Liver (tissue), 9 donors: ENCODE results near the gene MRC1. TPM values are rescaled to one million over a fixed set of nuclear protein-coding genes. Genes with fewer than 3 reads are reported as not detected.

Experiments used
- DNase-seq: peaks from one replicate; pipeline ENCODE4 v3.0.0-alpha.2; 2017; ENCODE audit warnings: low spot score
- H3K27ac ChIP-seq, 2 donors: one replicate each; pipeline ENCODE4 v1.7.0; 2013; ENCODE audit warnings: inconsistent platforms in 2 of 2, low read length in 2 of 2, control low read depth in 1 of 2, low read depth in 1 of 2, mild to moderate bottlenecking in 1 of 2
- H3K27me3 ChIP-seq, 4 donors: one replicate each; pipeline versions ENCODE4 v1.6.1 to v1.7.0; 2013; ENCODE audit warnings: low read length in 3 of 4, inconsistent platforms in 1 of 4, mild to moderate bottlenecking in 1 of 4, moderate library complexity in 1 of 4; ENCODE audit not compliant: control insufficient read depth in 4 of 4, insufficient read depth in 4 of 4
- H3K36me3 ChIP-seq, 4 donors: one replicate each; pipeline versions ENCODE4 v1.6.1 to v1.7.0; 2013; ENCODE audit warnings: low read length in 3 of 4, mild to moderate bottlenecking in 3 of 4, low read depth in 1 of 4, moderate library complexity in 1 of 4; ENCODE audit not compliant: control insufficient read depth in 4 of 4, insufficient read depth in 3 of 4
- H3K4me1 ChIP-seq, 4 donors: one replicate each; pipeline versions ENCODE4 v1.6.1 to v1.7.0; 2013; ENCODE audit warnings: low read length in 3 of 4, mild to moderate bottlenecking in 3 of 4, moderate library complexity in 1 of 4; ENCODE audit not compliant: control insufficient read depth in 4 of 4, insufficient read depth in 4 of 4
- H3K4me3 ChIP-seq, 3 donors: one replicate each; pipeline versions ENCODE4 v1.6.1 to v1.7.0; 2013; ENCODE audit warnings: low read length in 3 of 3, control low read depth in 1 of 3, low read depth in 1 of 3, mild to moderate bottlenecking in 1 of 3
- H3K9ac ChIP-seq, 2 donors: one replicate each; pipeline ENCODE4 v1.7.0; 2013; ENCODE audit warnings: low read length in 2 of 2, mild to moderate bottlenecking in 2 of 2, moderate library complexity in 2 of 2, control low read depth in 1 of 2, low read depth in 1 of 2
- H3K9me3 ChIP-seq, 4 donors: one replicate each; pipeline versions ENCODE4 v1.6.1 to v1.7.0; 2013; ENCODE audit warnings: low read length in 3 of 4; ENCODE audit not compliant: control insufficient read depth in 4 of 4
- EGR1 ChIP-seq, 2 donors: IDR thresholded peaks; 2 replicates each; pipeline ENCODE4 v1.6.1; 2016 to 2018; ENCODE audit warnings: antibody characterized with exemption in 2 of 2, low read depth in 2 of 2
- FOXA1 ChIP-seq: IDR thresholded peaks from 2 replicates; pipeline ENCODE4 v1.6.1; 2016; ENCODE audit warnings: antibody characterized with exemption
- FOXA2 ChIP-seq: IDR thresholded peaks from 2 replicates; pipeline ENCODE4 v1.6.1; 2016; ENCODE audit warnings: antibody characterized with exemption
- GABPA ChIP-seq, 2 donors: IDR thresholded peaks in 1 of 2; conservative IDR thresholded peaks in 1 of 2; 2 replicates each; pipeline ENCODE4 v1.6.1; 2016; ENCODE audit warnings: antibody characterized with exemption in 2 of 2, mild to moderate bottlenecking in 1 of 2, moderate library complexity in 1 of 2
- HNF4A ChIP-seq, 2 donors: conservative IDR thresholded peaks; 2 replicates each; pipeline ENCODE4 v1.6.1; 2016; ENCODE audit warnings: antibody characterized with exemption in 2 of 2, mild to moderate bottlenecking in 2 of 2
- HNF4G ChIP-seq: IDR thresholded peaks from 2 replicates; pipeline ENCODE4 v1.6.1; 2016; ENCODE audit warnings: antibody characterized with exemption
- JUND ChIP-seq, 2 donors: IDR thresholded peaks; 2 replicates each; pipeline ENCODE4 v1.6.1; 2016; ENCODE audit warnings: antibody characterized with exemption in 2 of 2
- MAX ChIP-seq: IDR thresholded peaks from 2 replicates; pipeline ENCODE4 v1.6.1; 2016; ENCODE audit warnings: antibody characterized with exemption
- NR2F2 ChIP-seq: IDR thresholded peaks from 2 replicates; pipeline ENCODE4 v1.6.1; 2016; ENCODE audit warnings: antibody characterized with exemption
- REST ChIP-seq: IDR thresholded peaks from 2 replicates; pipeline ENCODE4 v1.6.1; 2016; ENCODE audit warnings: antibody characterized with exemption, mild to moderate bottlenecking
- SP1 ChIP-seq: IDR thresholded peaks from 2 replicates; pipeline ENCODE4 v1.6.1; 2018; ENCODE audit warnings: antibody characterized with exemption, mild to moderate bottlenecking
- TAF1 ChIP-seq: conservative IDR thresholded peaks from 2 replicates; pipeline ENCODE4 v1.6.1; 2016; ENCODE audit warnings: antibody characterized with exemption, mild to moderate bottlenecking
- YY1 ChIP-seq: IDR thresholded peaks from 2 replicates; pipeline ENCODE4 v1.6.1; 2016; ENCODE audit warnings: antibody characterized with exemption, mild to moderate bottlenecking
- ZBTB33 ChIP-seq: IDR thresholded peaks from 2 replicates; pipeline ENCODE4 v1.6.1; 2016; ENCODE audit warnings: antibody characterized with exemption
- WGBS: extraction: QIAGEN DNeasy Blood & Tissue Kit; methylation state at CpG from one replicate; pipeline ENCODE4 v1.1.7; 2013; 5-methylcytosine and 5-hydroxymethylcytosine counted together
- polyA plus RNA-seq, 2 donors: library from polyadenylated mRNA; stranded (reverse) in 1 of 2; unstranded in 1 of 2; fragments of 200-250 nt in 1 of 2; fragments of >200 nt in 1 of 2; fragmentation: Nextera tagmentation in 1 of 2; extraction: Ambion mirVana in 1 of 2; gene quantifications; one replicate each; pipeline versions ENCODE4 v1.2.1 to v1.2.3, GENCODE V29; 2013 to 2015
- total RNA-seq, 2 donors: library from RNA; depleted of rRNA; stranded (reverse); fragments of >200 nt; gene quantifications; one replicate each; pipeline ENCODE4 v1.2.3, GENCODE V29; 2014
- TF ChIP-seq, protein P1 (sequence below): IDR thresholded peaks from 2 replicates; pipeline ENCODE4 v1.6.1; 2016; ENCODE audit warnings: antibody characterized with exemption
- TF ChIP-seq, protein P2 (sequence below): fragments of 150-350 bp; IDR thresholded peaks from 2 replicates; pipeline ENCODE4 v1.5.1; 2017; ENCODE audit warnings: improper control_type of control experiment, low read depth, low read length; ENCODE audit not compliant: missing input control
- donor health status: healthy.
- donor health status: healthy.
- donor health status: healthy.
- donor health status: healthy.
- donor health status: healthy.

MRC1 gene
- total and polyA plus RNA-seq, 4 donors, result 9.2 to 47.0 (median 34.1) TPM

GRCh38 chr10:17905491-17905890 lies 96.3 kb downstream of the MRC1 start:
- Histone ChIP-seq H3K27me3 (peaks cover 0 to 2% (median 0%) of the 10 kb centered on the region in 4 donors), H3K4me1 (no peaks in the 10 kb centered on the region), H3K9me3 (no peaks in the 10 kb centered on the region), H3K27ac (no peak overlapping the region), H3K36me3 (no peaks in the 10 kb centered on the region), H3K4me3 (no peak overlapping the region), H3K9ac (no peak overlapping the region)
- no peak for DNase-seq
- 74% methylated on average over 3 of the region's 3 CpGs for WGBS
- TF ChIP-seq HNF4A (conservative IDR thresholded peaks at IDR 0.05) (no peak), ZBTB33 (no peak), EGR1 (IDR thresholded peaks at IDR 0.05; ENCODE audit: low read depth in 2 of 2) (no peak), FOXA1 (no peak), SP1 (no peak), REST (no peak), TAF1 (no peak)

- Histone ChIP-seq H3K4me3 (no peak overlapping the region), H3K4me1 (no peaks in the 10 kb centered on the region), H3K9ac (no peak overlapping the region), H3K36me3 (no peaks in the 10 kb centered on the region), H3K27me3 (peaks cover 0 to 2% (median 0%) of the 10 kb centered on the region in 4 donors), H3K27ac (no peak overlapping the region), H3K9me3 (no peaks in the 10 kb centered on the region)
- no peak for TF ChIP-seq FOXA2
- no peak for TF ChIP-seq JUND (IDR thresholded peaks at IDR 0.05)
- no peak for TF ChIP-seq ZBTB33
- TF ChIP-seq MAX, result no peak
- TF ChIP-seq HNF4A (conservative IDR thresholded peaks at IDR 0.05), result no peak
- TF ChIP-seq SP1, result no peak
- TF ChIP-seq HNF4G, result no peak
- TF ChIP-seq, protein P1, sequence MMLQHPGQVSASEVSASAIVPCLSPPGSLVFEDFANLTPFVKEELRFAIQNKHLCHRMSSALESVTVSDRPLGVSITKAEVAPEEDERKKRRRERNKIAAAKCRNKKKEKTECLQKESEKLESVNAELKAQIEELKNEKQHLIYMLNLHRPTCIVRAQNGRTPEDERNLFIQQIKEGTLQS, result no peak
- TF ChIP-seq NR2F2, result no peak
- TF ChIP-seq TAF1, result no peak
- TF ChIP-seq YY1, result no peak
- TF ChIP-seq, protein P2, sequence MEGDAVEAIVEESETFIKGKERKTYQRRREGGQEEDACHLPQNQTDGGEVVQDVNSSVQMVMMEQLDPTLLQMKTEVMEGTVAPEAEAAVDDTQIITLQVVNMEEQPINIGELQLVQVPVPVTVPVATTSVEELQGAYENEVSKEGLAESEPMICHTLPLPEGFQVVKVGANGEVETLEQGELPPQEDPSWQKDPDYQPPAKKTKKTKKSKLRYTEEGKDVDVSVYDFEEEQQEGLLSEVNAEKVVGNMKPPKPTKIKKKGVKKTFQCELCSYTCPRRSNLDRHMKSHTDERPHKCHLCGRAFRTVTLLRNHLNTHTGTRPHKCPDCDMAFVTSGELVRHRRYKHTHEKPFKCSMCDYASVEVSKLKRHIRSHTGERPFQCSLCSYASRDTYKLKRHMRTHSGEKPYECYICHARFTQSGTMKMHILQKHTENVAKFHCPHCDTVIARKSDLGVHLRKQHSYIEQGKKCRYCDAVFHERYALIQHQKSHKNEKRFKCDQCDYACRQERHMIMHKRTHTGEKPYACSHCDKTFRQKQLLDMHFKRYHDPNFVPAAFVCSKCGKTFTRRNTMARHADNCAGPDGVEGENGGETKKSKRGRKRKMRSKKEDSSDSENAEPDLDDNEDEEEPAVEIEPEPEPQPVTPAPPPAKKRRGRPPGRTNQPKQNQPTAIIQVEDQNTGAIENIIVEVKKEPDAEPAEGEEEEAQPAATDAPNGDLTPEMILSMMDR, result no peak
- TF ChIP-seq EGR1 (IDR thresholded peaks at IDR 0.05; ENCODE audit: low read depth in 2 of 2), result no peak
- TF ChIP-seq FOXA1, result no peak
- TF ChIP-seq GABPA (IDR thresholded peaks at IDR 0.05 in 1 of 2, conservative IDR thresholded peaks at IDR 0.05 in 1 of 2), result no peak
- DNase-seq, result no peak
- WGBS, result 42% methylated on average over 1 of the region's 1 CpG
These were observed 96.9 kb downstream of the MRC1 start for GRCh38 chr10:17906002-17906401.
